ENCODE results near the gene RCOR1. TPM values are rescaled to one million over a fixed set of nuclear protein-coding genes. Genes with fewer than 3 reads are reported as not detected.
A peak's percentile ranks its signal among the peaks of the same experiment; 100 is the strongest.

The RCOR1 gene
- total RNA-seq, 1 donor from 2014 or later, result 4.7 TPM

DNA sequence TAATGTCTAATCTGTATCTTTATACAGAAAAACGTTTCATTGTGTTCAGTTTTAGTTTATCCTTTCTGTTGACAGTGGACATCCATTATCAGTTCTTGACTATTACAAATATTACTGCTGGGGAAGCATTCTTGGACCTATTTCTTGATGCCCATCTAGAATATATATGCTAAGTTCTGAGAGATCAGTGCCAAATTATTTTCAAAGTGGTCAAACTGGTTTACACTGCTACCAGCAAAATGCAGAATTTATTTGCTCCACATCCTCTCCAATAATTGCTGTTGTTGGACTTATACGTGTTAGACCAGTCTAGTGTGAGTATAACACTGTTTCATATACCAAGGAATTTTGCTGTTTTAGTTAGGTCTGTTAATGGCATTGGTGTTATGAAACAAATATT, 99.3 kb downstream of the RCOR1 start:
- TF ChIP-seq, protein P1, sequence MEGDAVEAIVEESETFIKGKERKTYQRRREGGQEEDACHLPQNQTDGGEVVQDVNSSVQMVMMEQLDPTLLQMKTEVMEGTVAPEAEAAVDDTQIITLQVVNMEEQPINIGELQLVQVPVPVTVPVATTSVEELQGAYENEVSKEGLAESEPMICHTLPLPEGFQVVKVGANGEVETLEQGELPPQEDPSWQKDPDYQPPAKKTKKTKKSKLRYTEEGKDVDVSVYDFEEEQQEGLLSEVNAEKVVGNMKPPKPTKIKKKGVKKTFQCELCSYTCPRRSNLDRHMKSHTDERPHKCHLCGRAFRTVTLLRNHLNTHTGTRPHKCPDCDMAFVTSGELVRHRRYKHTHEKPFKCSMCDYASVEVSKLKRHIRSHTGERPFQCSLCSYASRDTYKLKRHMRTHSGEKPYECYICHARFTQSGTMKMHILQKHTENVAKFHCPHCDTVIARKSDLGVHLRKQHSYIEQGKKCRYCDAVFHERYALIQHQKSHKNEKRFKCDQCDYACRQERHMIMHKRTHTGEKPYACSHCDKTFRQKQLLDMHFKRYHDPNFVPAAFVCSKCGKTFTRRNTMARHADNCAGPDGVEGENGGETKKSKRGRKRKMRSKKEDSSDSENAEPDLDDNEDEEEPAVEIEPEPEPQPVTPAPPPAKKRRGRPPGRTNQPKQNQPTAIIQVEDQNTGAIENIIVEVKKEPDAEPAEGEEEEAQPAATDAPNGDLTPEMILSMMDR (IDR thresholded peaks at IDR 0.05), result no peak
- Histone ChIP-seq H3K36me3 (no peaks in the 10 kb centered on the region), H3K27me3 (no peaks in the 10 kb centered on the region), H3K4me1 (no peaks in the 10 kb centered on the region), H3K4me3 (no peak overlapping the region), H3K9me3 (no peaks in the 10 kb centered on the region), H3K27ac (no peak overlapping the region)
- intact Hi-C loops (cut with DNase I), result loop anchor here (10.0 kb wide), 1 partner anchor 413 kb away; no protein-coding TSS in a partner anchor
- DNase-seq (ENCODE audit: low spot score in 2 of 2), result no peak

DNA sequence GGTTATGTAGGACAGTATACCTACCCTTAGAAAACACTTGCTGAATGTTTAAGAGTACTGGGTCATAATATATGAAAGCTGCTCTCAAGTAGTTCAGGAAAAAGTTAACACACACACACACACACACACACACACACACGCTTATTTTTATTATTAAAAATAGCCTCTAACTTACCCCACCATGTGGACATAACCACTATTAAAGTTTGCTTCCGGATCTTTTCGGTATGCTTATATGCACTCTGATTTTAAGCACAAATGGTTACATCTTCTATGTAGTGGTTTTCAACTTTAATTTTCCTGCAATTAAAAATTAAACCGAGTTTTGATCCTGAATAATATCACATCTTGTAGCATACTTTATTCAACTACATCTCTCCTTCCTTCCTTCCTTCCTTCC, 99.9 kb downstream of the RCOR1 start:
- Histone ChIP-seq H3K36me3 (no peaks in the 10 kb centered on the region), H3K9me3 (no peaks in the 10 kb centered on the region), H3K27ac (no peak overlapping the region), H3K27me3 (no peaks in the 10 kb centered on the region), H3K4me3 (no peak overlapping the region), H3K4me1 (no peaks in the 10 kb centered on the region)
- TF ChIP-seq, protein P1 (IDR thresholded peaks at IDR 0.05), result no peak
- intact Hi-C loops (cut with DNase I), result loop anchor here (10.0 kb wide), 1 partner anchor 412 kb away; no protein-coding TSS in a partner anchor
- DNase-seq (ENCODE audit: low spot score in 2 of 2), result no peak

DNA sequence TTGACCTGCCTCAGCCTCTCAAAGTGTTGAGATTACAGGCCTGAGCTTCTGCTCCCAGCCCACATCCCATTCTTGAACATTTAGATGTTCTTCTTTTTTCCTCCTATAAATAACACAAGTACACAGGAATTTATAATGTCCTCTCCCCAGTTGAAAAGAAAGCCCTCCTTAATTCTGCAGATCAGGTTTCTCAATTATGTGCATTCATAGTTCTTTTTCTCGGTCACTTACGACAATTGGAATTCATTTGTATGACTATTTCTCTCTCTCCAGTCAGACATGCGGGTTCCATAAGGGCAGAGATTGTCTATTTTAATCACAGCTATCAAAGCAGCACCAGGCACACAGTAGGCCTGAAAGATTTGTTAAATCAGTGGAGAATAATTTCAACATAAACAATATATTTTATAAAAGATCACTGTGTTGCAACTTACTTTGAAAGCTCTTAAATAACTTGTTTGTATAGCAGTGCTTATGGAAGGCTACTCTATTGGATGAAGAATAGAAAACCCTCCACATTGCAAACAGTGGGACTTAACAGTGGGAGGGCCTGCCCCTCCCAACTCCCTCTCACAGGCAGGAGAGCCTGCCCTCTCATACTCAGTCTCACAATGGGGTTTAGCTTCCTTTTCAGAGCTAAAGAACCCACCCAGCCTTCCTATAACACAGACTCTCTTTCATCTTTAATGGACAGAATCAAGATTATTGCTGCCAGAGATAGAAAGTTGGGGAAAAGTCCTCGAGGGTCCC, 100.7 kb downstream of the RCOR1 start:
- intact Hi-C loops (cut with DNase I), result loop anchor here (10.0 kb wide), 1 partner anchor 412 kb away; no protein-coding TSS in a partner anchor
- TF ChIP-seq, protein P1 (IDR thresholded peaks at IDR 0.05), result no peak
- H3K9me3 ChIP-seq, result no peaks in the 10 kb centered on the region
- DNase-seq (ENCODE audit: low spot score in 2 of 2), result no peak
- H3K36me3 ChIP-seq, result no peaks in the 10 kb centered on the region
- H3K27me3 ChIP-seq, result no peaks in the 10 kb centered on the region
- H3K4me1 ChIP-seq, result no peaks in the 10 kb centered on the region
- no peak overlapping the region for H3K4me3 ChIP-seq
- H3K27ac ChIP-seq, result no peak overlapping the region

DNA sequence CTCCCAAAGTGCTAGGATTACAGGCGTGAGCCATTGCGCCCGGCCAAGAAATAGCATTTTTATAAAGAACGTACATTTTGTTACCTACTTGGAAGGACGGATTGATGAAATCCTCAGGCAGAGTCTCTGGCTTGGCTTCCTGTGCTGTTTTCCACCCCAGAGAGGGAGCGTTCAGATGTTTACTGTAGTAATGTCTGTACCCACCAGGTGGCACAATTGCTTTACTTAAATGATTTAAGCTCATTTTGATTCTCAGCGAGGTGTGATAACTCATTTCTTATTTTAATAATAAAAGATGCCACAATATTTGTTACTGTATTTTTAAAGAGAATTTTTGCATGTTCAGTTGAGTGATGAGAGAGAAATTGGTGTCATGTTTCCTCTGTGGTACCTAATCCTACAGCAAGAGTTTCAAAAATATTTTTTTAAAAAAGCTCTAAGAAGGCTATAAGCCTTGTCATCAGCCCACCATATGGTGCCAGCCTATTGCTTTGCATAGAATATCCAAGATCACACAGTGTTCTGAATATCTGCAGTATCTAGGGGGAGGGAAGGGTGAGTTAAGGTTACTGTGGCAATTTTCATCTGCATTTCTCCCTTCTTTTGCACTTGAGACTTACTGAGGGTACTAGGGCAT, 102.2 kb downstream of the RCOR1 start:
- Histone ChIP-seq H3K4me3 (no peak overlapping the region), H3K36me3 (no peaks in the 10 kb centered on the region), H3K27me3 (no peaks in the 10 kb centered on the region), H3K9me3 (no peaks in the 10 kb centered on the region), H3K27ac (no peak overlapping the region), H3K4me1 (no peaks in the 10 kb centered on the region)
- TF ChIP-seq, protein P1 (IDR thresholded peaks at IDR 0.05), result peak; percentile 57 to 71 (median 60)
- DNase-seq (ENCODE audit: low spot score in 2 of 2), result peak in 1 of 2 donors; percentile 74
- intact Hi-C loops (cut with DNase I), result loop anchor here (1.0 to 10.0 kb wide), 2 partner anchors 224 to 410 kb away; no protein-coding TSS in a partner anchor

DNA sequence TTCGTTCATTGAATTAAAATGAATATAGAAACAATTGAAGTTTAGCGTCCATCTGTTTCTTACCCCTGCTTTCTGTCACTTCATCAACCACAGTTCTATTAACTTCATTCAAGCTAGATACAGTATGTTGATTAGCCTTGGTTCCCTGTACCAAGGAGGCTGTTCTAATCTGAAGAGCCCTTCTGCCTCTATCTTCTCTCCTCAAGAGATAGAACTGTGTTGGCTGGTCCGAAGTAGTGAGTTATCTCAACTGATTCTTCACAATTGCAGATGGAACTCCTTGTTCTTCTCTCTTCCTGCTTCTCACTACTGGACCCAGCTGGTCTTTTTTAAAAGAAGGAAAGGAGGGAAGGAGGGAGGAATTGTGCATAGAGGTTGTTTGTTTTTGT, 102.7 kb downstream of the RCOR1 start:
- intact Hi-C loops (cut with DNase I), result loop anchor here (10.0 kb wide), 1 partner anchor 410 kb away; no protein-coding TSS in a partner anchor
- H3K27ac ChIP-seq, result no peak overlapping the region
- no peaks in the 10 kb centered on the region for H3K9me3 ChIP-seq
- DNase-seq (ENCODE audit: low spot score in 2 of 2), result no peak
- no peak overlapping the region for H3K4me3 ChIP-seq
- TF ChIP-seq, protein P1 (IDR thresholded peaks at IDR 0.05), result no peak
- no peaks in the 10 kb centered on the region for H3K4me1 ChIP-seq
- H3K27me3 ChIP-seq, result no peaks in the 10 kb centered on the region
- H3K36me3 ChIP-seq, result no peaks in the 10 kb centered on the region

All from ascending aorta (tissue), 2 donors.